Epithelial cell of prostate (primary cell): ENCODE data around the gene ZMIZ2.
"Not testable (repeated sequence)": the region's sequence is repeated elsewhere in the genome, so short reads cannot be mapped to it uniquely, and the experiment has no call there.

ENCODE experiments used
- DNase-seq: peaks from one replicate; pipeline ENCODE4 v3.0.0-alpha.2; 2011; ENCODE audit warnings: low read depth, low spot score
- H3K27ac ChIP-seq: fragments of 450-650 bp; 2 replicates; pipeline ENCODE4 v1.5.1; 2017; ENCODE audit warnings: mild to moderate bottlenecking

ZMIZ2 gene

GRCh38 chr7:44727158-44727936 is 21.3 kb upstream of the ZMIZ2 start:
- DNase-seq = peak; percentile 34
- H3K27ac ChIP-seq = peak overlapping the region; percentile 81

GRCh38 chr7:44727937-44728262 is 20.7 kb upstream of the ZMIZ2 start:
- H3K27ac ChIP-seq = peak overlapping the region; percentile 81

GRCh38 chr7:44729949-44730590 is 18.6 kb upstream of the ZMIZ2 start:
- H3K27ac ChIP-seq = no peak overlapping the region
- no peak for DNase-seq

More at GRCh38 chr7:44727937-44728262, 20.7 kb upstream of the ZMIZ2 start:
- DNase-seq = no peak

- H3K27ac ChIP-seq = peak overlapping the region; percentile 97
- not testable (repeated sequence) for DNase-seq
Observed at GRCh38 chr7:44732971-44733370, 15.7 kb upstream of the ZMIZ2 start.

GRCh38 chr7:44733708-44734481 is 14.8 kb upstream of the ZMIZ2 start:
- DNase-seq = peak; percentile 36
- H3K27ac ChIP-seq = peak overlapping the region; percentile 97

- H3K27ac ChIP-seq = peak overlapping the region; percentile 97
- peak; percentile 86 for DNase-seq
Observed at GRCh38 chr7:44735403-44736165, 13.1 kb upstream of the ZMIZ2 start.

- DNase-seq = no peak
- peak overlapping the region; percentile 97 for H3K27ac ChIP-seq
Observed at GRCh38 chr7:44736896-44737295, 11.8 kb upstream of the ZMIZ2 start.

GRCh38 chr7:44738051-44738723 is 10.5 kb upstream of the ZMIZ2 start:
- H3K27ac ChIP-seq = no peak overlapping the region
- DNase-seq = no peak

GRCh38 chr7:44738876-44739665 is 9.6 kb upstream of the ZMIZ2 start:
- DNase-seq = no peak
- no peak overlapping the region for H3K27ac ChIP-seq

GRCh38 chr7:44740055-44740454 is 8.6 kb upstream of the ZMIZ2 start:
- DNase-seq = no peak
- no peak overlapping the region for H3K27ac ChIP-seq

- DNase-seq = no peak
Observed at GRCh38 chr7:44743750-44744149, 4.9 kb upstream of the ZMIZ2 start.

GRCh38 chr7:44748948-44749731 is 493 bp downstream of the ZMIZ2 start:
- H3K27ac ChIP-seq = peak overlapping the region; percentile 88
- DNase-seq = no peak

More at GRCh38 chr7:44743750-44744149, 4.9 kb upstream of the ZMIZ2 start:
- peak overlapping the region; percentile 63 for H3K27ac ChIP-seq

GRCh38 chr7:44749992-44750391 is 1.3 kb downstream of the ZMIZ2 start:
- H3K27ac ChIP-seq = no peak overlapping the region
- no peak for DNase-seq

- no peak overlapping the region for H3K27ac ChIP-seq
- no peak for DNase-seq
Observed at GRCh38 chr7:44750424-44750823, 1.8 kb downstream of the ZMIZ2 start.

- no peak overlapping the region for H3K27ac ChIP-seq
- DNase-seq = no peak
Observed at GRCh38 chr7:44750921-44751571, 2.4 kb downstream of the ZMIZ2 start.

- H3K27ac ChIP-seq = no peak overlapping the region
- no peak for DNase-seq
Observed at GRCh38 chr7:44752822-44753221, 4.2 kb downstream of the ZMIZ2 start.

- DNase-seq = no peak
- H3K27ac ChIP-seq = no peak overlapping the region
Observed at GRCh38 chr7:44754802-44755697, 6.4 kb downstream of the ZMIZ2 start.
